Neural cell (in vitro differentiated cells): ENCODE measurements around the gene BMP2K. TPM values are rescaled to one million over a fixed set of nuclear protein-coding genes. Genes with fewer than 3 reads are reported as not detected.

Experiments used
- H2AFZ ChIP-seq: fragments of 200-600, 300-800 bp; sonication (generic), shearing (Covaris generic); 2 replicates; pipeline ENCODE4 v1.6.0; 2014; ENCODE audit warnings: low read depth, mild to moderate bottlenecking, antibody characterized with exemption, low read length, moderate library complexity
- H3F3A ChIP-seq: fragments of 200-600 bp; shearing (Covaris generic); 2 replicates; pipeline ENCODE4 v1.6.1; 2016; ENCODE audit warnings: mild to moderate bottlenecking, moderate library complexity, mixed read lengths, antibody characterized with exemption, low read length; ENCODE audit not compliant: insufficient read depth, poor library complexity, severe bottlenecking
- H3K27ac ChIP-seq: fragments of 200-600, 300-800 bp; sonication (generic), shearing (Covaris generic); 2 replicates; pipeline ENCODE4 v1.5.1; 2014; ENCODE audit warnings: mild to moderate bottlenecking, low read length, moderate library complexity
- H3K27me3 ChIP-seq: fragments of 300-800, 200-600 bp; sonication (generic), shearing (Covaris generic); 2 replicates; pipeline ENCODE4 v1.6.0; 2014; ENCODE audit warnings: mild to moderate bottlenecking, low read depth, low read length, moderate library complexity; ENCODE audit not compliant: insufficient read depth
- H3K36me3 ChIP-seq: fragments of 300-800, 200-600 bp; sonication (generic), shearing (Covaris generic); 2 replicates; pipeline ENCODE4 v1.5.1; 2014; ENCODE audit warnings: mild to moderate bottlenecking, antibody characterized with exemption, low read length, moderate library complexity; ENCODE audit not compliant: insufficient read depth
- H3K4me2 ChIP-seq: fragments of 300-800, 200-600 bp; sonication (generic), shearing (Covaris generic); 2 replicates; pipeline ENCODE4 v1.6.0; 2014; ENCODE audit warnings: mild to moderate bottlenecking, low read length
- H3K4me3 ChIP-seq: fragments of 300-800, 200-600 bp; sonication (generic), shearing (Covaris generic); 2 replicates; pipeline ENCODE4 v1.5.1; 2014; ENCODE audit warnings: mild to moderate bottlenecking, low read length, moderate library complexity
- H3K79me2 ChIP-seq: fragments of 200-600 bp; shearing (Covaris generic); replicated peaks from 2 replicates; pipeline ENCODE4 v1.6.0; 2014; ENCODE audit warnings: mild to moderate bottlenecking, low read length, moderate library complexity; ENCODE audit not compliant: insufficient read depth
- H3K9ac ChIP-seq: fragments of 300-800, 200-600 bp; sonication (generic), shearing (Covaris generic); 2 replicates; pipeline ENCODE4 v1.6.1; 2016; ENCODE audit warnings: mild to moderate bottlenecking, low read length, mixed read lengths
- H3K9me2 ChIP-seq: fragments of 200-600 bp; shearing (Covaris generic); 2 replicates; pipeline ENCODE4 v1.6.1; 2016; ENCODE audit warnings: mild to moderate bottlenecking, low read length, mixed read lengths; ENCODE audit not compliant: insufficient read depth
- H3K9me3 ChIP-seq: fragments of 200-600, 300-800 bp; sonication (generic), shearing (Covaris generic); 2 replicates; pipeline ENCODE4 v1.6.1; 2016; ENCODE audit warnings: mild to moderate bottlenecking, mixed run types, low read length, moderate library complexity, mixed read lengths
- H4K20me1 ChIP-seq: fragments of 200-600 bp; shearing (Covaris generic); 2 replicates; pipeline ENCODE4 v1.6.1; 2016; ENCODE audit warnings: mild to moderate bottlenecking, mixed run types; ENCODE audit not compliant: insufficient read depth
- CTCF ChIP-seq: fragments of 450-650 bp; IDR thresholded peaks from 2 replicates; pipeline ENCODE4 v1.5.1; 2014; ENCODE audit warnings: antibody characterized with exemption, mild to moderate bottlenecking, moderate library complexity; ENCODE audit not compliant: poor library complexity, severe bottlenecking
- EP300 ChIP-seq: fragments of 450-650 bp; conservative IDR thresholded peaks from 2 replicates; pipeline ENCODE4 v1.6.1; 2014; ENCODE audit warnings: antibody characterized with exemption, mild to moderate bottlenecking, moderate library complexity; ENCODE audit not compliant: poor library complexity, severe bottlenecking
- EZH2 ChIP-seq: fragments of 200-600, 300-800 bp; shearing (Covaris generic), sonication (generic); IDR thresholded peaks from 2 replicates; pipeline ENCODE4 v1.6.1; 2014; ENCODE audit warnings: antibody characterized with exemption, low read length, borderline replicate concordance, mild to moderate bottlenecking; ENCODE audit not compliant: insufficient read depth, poor library complexity, severe bottlenecking
- MXI1 ChIP-seq: fragments of 450-650 bp; conservative IDR thresholded peaks from 2 replicates; pipeline ENCODE4 v1.6.1; 2014; ENCODE audit warnings: antibody characterized with exemption, mild to moderate bottlenecking; ENCODE audit not compliant: poor library complexity, severe bottlenecking
- POLR2AphosphoS5 ChIP-seq: IDR thresholded peaks from 2 replicates; pipeline ENCODE4 v1.6.1; 2012
- RAD21 ChIP-seq: fragments of 450-650 bp; conservative IDR thresholded peaks from 2 replicates; pipeline ENCODE4 v1.6.1; 2014; ENCODE audit warnings: antibody characterized with exemption, mild to moderate bottlenecking, moderate library complexity
- REST ChIP-seq: IDR thresholded peaks from 2 replicates; pipeline ENCODE4 v1.6.1; 2012; ENCODE audit warnings: borderline replicate concordance
- SMC3 ChIP-seq: fragments of 450-650 bp; conservative IDR thresholded peaks from 2 replicates; pipeline ENCODE4 v1.6.1; 2014; ENCODE audit warnings: antibody characterized with exemption, mild to moderate bottlenecking, moderate library complexity; ENCODE audit not compliant: poor library complexity
- TAF1 ChIP-seq: IDR thresholded peaks from 2 replicates; pipeline ENCODE4 v1.6.1; 2012; ENCODE audit warnings: low read depth
- polyA plus RNA-seq: library from polyadenylated mRNA; depleted of rRNA; stranded (reverse); fragments of >200 nt; gene quantifications from 2 replicates; pipeline ENCODE4 v1.2.3, GENCODE V29; 2014

BMP2K gene
- polyA plus RNA-seq, 1 donor from 2014 or later: 14.7 TPM

GRCh38 chr4:78781139-78781538 is 5.0 kb downstream of the BMP2K start:
- no peaks in the 10 kb centered on the region for H3F3A ChIP-seq
- peaks cover 54% of the 10 kb centered on the region for H3K79me2 ChIP-seq
- H3K4me3 ChIP-seq: no peak overlapping the region
- H3K36me3 ChIP-seq: no peaks in the 10 kb centered on the region
- no peak overlapping the region for H3K4me2 ChIP-seq
- no peaks in the 10 kb centered on the region for H3K27me3 ChIP-seq
- H3K9me2 ChIP-seq: no peaks in the 10 kb centered on the region
- TF ChIP-seq EP300 (no peak), RAD21 (no peak), SMC3 (no peak), REST (no peak), TAF1 (no peak), EZH2 (no peak), MXI1 (no peak), CTCF (no peak), POLR2AphosphoS5 (no peak)
- H3K9me3 ChIP-seq: no peaks in the 10 kb centered on the region
- H3K27ac ChIP-seq: no peak overlapping the region
- H4K20me1 ChIP-seq: no peaks in the 10 kb centered on the region
- no peak overlapping the region for H3K9ac ChIP-seq
- H2AFZ ChIP-seq: no peak overlapping the region

GRCh38 chr4:78781924-78782323 is 5.8 kb downstream of the BMP2K start:
- Histone ChIP-seq H3K9ac (no peak overlapping the region), H3K27ac (no peak overlapping the region), H3K4me2 (no peak overlapping the region)

More at GRCh38 chr4:78781924-78782323, 5.8 kb downstream of the BMP2K start:
- Histone ChIP-seq H2AFZ (no peak overlapping the region), H3K9me3 (no peaks in the 10 kb centered on the region), H3K27me3 (no peaks in the 10 kb centered on the region), H3K9me2 (no peaks in the 10 kb centered on the region), H3K36me3 (no peaks in the 10 kb centered on the region), H3K4me3 (no peak overlapping the region), H3K79me2 (peaks cover 59% of the 10 kb centered on the region), H4K20me1 (no peaks in the 10 kb centered on the region), H3F3A (no peaks in the 10 kb centered on the region)
- no peak for TF ChIP-seq POLR2AphosphoS5
- no peak for TF ChIP-seq EP300
- no peak for TF ChIP-seq MXI1
- no peak for TF ChIP-seq RAD21
- no peak for TF ChIP-seq SMC3
- TF ChIP-seq REST: no peak
- TF ChIP-seq EZH2: no peak
- no peak for TF ChIP-seq TAF1
- no peak for TF ChIP-seq CTCF
